ENCODE measurements around the gene ROBO4.

Gene ROBO4

GRCh38 chr11:124863826-124864165, 33.9 kb downstream of the ROBO4 start:
- H3K9ac ChIP-seq (ENCODE audit: low read length), result no peak overlapping the region
- H3K4me2 ChIP-seq (ENCODE audit: low read depth, low read length, poor library complexity, severe bottlenecking), result no peak overlapping the region
- H3K27ac ChIP-seq (ENCODE audit: low read depth, low read length), result no peak overlapping the region
- H3K79me2 ChIP-seq (ENCODE audit: insufficient read depth, low read length), result no peaks in the 10 kb centered on the region
- H3K9me3 ChIP-seq (ENCODE audit: insufficient read depth, low read length), result no peaks in the 10 kb centered on the region
- H3F3A ChIP-seq (ENCODE audit: insufficient read depth), result no peaks in the 10 kb centered on the region
- H2AFZ ChIP-seq (ENCODE audit: low read depth, low read length, severe bottlenecking), result no peak overlapping the region
- no peaks in the 10 kb centered on the region for H3K27me3 ChIP-seq (ENCODE audit: low read length)
- no peaks in the 10 kb centered on the region for H3K9me2 ChIP-seq (replicated peaks; ENCODE audit: insufficient read depth, low read length)
- H3K36me3 ChIP-seq (ENCODE audit: low read length), result no peaks in the 10 kb centered on the region
- no peak for TF ChIP-seq CTCF (IDR thresholded peaks at IDR 0.05; ENCODE audit: insufficient read depth, low read length, poor library complexity, severe bottlenecking)
- no peak for TF ChIP-seq EZH2phosphoT487 (conservative IDR thresholded peaks at IDR 0.05; ENCODE audit: low read length)
- no peak overlapping the region for H3K4me3 ChIP-seq (ENCODE audit: insufficient read depth, low read length, poor library complexity, severe bottlenecking)
- H4K20me1 ChIP-seq (ENCODE audit: low read depth, low read length), result no peaks in the 10 kb centered on the region

GRCh38 chr11:124863137-124863825, 34.4 kb downstream of the ROBO4 start:
- Histone ChIP-seq H3K36me3 (ENCODE audit: low read length) (no peaks in the 10 kb centered on the region), H3K79me2 (ENCODE audit: insufficient read depth, low read length) (no peaks in the 10 kb centered on the region), H3K9ac (ENCODE audit: low read length) (no peak overlapping the region), H3K27ac (ENCODE audit: low read depth, low read length) (no peak overlapping the region), H4K20me1 (ENCODE audit: low read depth, low read length) (no peaks in the 10 kb centered on the region), H3K9me3 (ENCODE audit: insufficient read depth, low read length) (no peaks in the 10 kb centered on the region), H2AFZ (ENCODE audit: low read depth, low read length, severe bottlenecking) (no peak overlapping the region), H3K9me2 (replicated peaks; ENCODE audit: insufficient read depth, low read length) (no peaks in the 10 kb centered on the region), H3F3A (ENCODE audit: insufficient read depth) (no peaks in the 10 kb centered on the region), H3K4me2 (ENCODE audit: low read depth, low read length, poor library complexity, severe bottlenecking) (no peak overlapping the region), H3K27me3 (ENCODE audit: low read length) (no peaks in the 10 kb centered on the region), H3K4me3 (ENCODE audit: insufficient read depth, low read length, poor library complexity, severe bottlenecking) (no peak overlapping the region)
- TF ChIP-seq CTCF (IDR thresholded peaks at IDR 0.05; ENCODE audit: insufficient read depth, low read length, poor library complexity, severe bottlenecking) (no peak), EZH2phosphoT487 (conservative IDR thresholded peaks at IDR 0.05; ENCODE audit: low read length) (no peak)

- Histone ChIP-seq H3K9me2 (replicated peaks; ENCODE audit: insufficient read depth, low read length) (no peaks in the 10 kb centered on the region), H3K27ac (ENCODE audit: low read depth, low read length) (no peak overlapping the region), H3K27me3 (ENCODE audit: low read length) (no peaks in the 10 kb centered on the region), H3F3A (ENCODE audit: insufficient read depth) (no peaks in the 10 kb centered on the region), H3K4me3 (ENCODE audit: insufficient read depth, low read length, poor library complexity, severe bottlenecking) (no peak overlapping the region), H3K9me3 (ENCODE audit: insufficient read depth, low read length) (no peaks in the 10 kb centered on the region), H2AFZ (ENCODE audit: low read depth, low read length, severe bottlenecking) (no peak overlapping the region), H3K79me2 (ENCODE audit: insufficient read depth, low read length) (no peaks in the 10 kb centered on the region), H3K36me3 (ENCODE audit: low read length) (no peaks in the 10 kb centered on the region), H4K20me1 (ENCODE audit: low read depth, low read length) (no peaks in the 10 kb centered on the region), H3K4me2 (ENCODE audit: low read depth, low read length, poor library complexity, severe bottlenecking) (no peak overlapping the region), H3K9ac (ENCODE audit: low read length) (no peak overlapping the region)
- TF ChIP-seq EZH2phosphoT487 (conservative IDR thresholded peaks at IDR 0.05; ENCODE audit: low read length), result no peak
- no peak for TF ChIP-seq CTCF (IDR thresholded peaks at IDR 0.05; ENCODE audit: insufficient read depth, low read length, poor library complexity, severe bottlenecking)
Measured at GRCh38 chr11:124861670-124862069, 36.0 kb downstream of the ROBO4 start.

Measured in SU-DHL-6 (cell line).